Measurements from ENCODE around the gene SHCBP1L. TPM values are rescaled to one million over a fixed set of nuclear protein-coding genes. Genes with fewer than 3 reads are reported as not detected.

The SHCBP1L gene
- total and polyA plus RNA-seq, 9 of the 15 experiments (the other 6 are each of a cell fraction or from before 2014, with no cell fraction given), result not detected

DNA sequence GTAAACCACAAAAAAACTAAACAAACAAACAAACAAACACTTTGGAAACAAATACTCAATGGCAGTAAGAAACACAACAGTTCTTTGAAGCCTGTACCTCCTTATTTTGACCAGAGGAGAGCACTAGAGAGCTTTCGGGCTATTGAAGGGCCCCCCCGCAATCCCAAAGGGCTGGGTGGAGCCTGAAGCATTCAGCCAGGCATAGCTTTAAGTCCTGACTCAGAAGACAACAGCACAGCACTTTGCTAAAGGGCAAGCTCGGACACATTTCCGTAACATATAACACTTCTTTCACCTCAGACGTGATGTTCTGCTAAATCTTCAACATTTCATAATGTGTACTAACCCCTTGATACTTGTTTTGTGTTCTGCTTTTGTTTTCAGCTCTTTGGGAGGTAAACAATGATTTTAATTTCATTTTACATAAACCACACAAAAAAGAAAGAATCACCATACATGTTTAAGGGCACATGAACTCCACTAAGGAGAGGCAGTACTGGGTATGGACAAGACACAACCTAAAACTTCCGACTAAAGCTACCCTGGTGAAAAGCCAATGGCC, 9.7 kb upstream of the SHCBP1L start (continued):
- TF ChIP-seq MAFK (IDR thresholded peaks at IDR 0.05; ENCODE audit: low read length) (0 out of 2 replicates have a peak, but pooled peaks have one; percentile 50), MYC (IDR thresholded peaks at IDR 0.05; ENCODE audit: low read depth, low read length) (0 out of 2 replicates have a peak, but pooled peaks have one; percentile 15), MYC (CRISPR knock-in tag; IDR thresholded peaks at IDR 0.05; ENCODE audit: borderline replicate concordance, low read depth) (no peak), LCOR (CRISPR knock-in tag; IDR thresholded peaks at IDR 0.05) (no peak), BCLAF1 (IDR thresholded peaks at IDR 0.05; ENCODE audit: borderline replicate concordance in 1 of 2, control insufficient read depth in 1 of 2, low read depth in 2 of 2, low read length in 1 of 2) (no peak), HCFC1 (IDR thresholded peaks at IDR 0.05; ENCODE audit: low read depth, low read length) (peak; percentile 22; the same call in 1 of the 2 replicates), STAT5B (CRISPR knock-in tag; IDR thresholded peaks at IDR 0.05) (no peak), CHAMP1 (IDR thresholded peaks at IDR 0.05) (no peak), GTF2A2 (tag; IDR thresholded peaks at IDR 0.05) (no peak), PTRF (tag; IDR thresholded peaks at IDR 0.05) (no peak), RAD21 (CRISPR knock-in tag; conservative IDR thresholded peaks at IDR 0.05 in 1 of 2, IDR thresholded peaks at IDR 0.05 in 1 of 2) (peak; percentile 98 to 99), ZFP36 (IDR thresholded peaks at IDR 0.05; ENCODE audit: low read depth, low read length, partially characterized antibody) (peak; percentile 50), RB1 (IDR thresholded peaks at IDR 0.05; ENCODE audit: low read depth) (peak; percentile 45; the same call in 1 of the 2 replicates), SP1 (CRISPR knock-in tag; IDR thresholded peaks at IDR 0.05) (no peak), KDM1A (IDR thresholded peaks at IDR 0.05) (no peak), FOXK2 (conservative IDR thresholded peaks at IDR 0.05 in 1 of 2, IDR thresholded peaks at IDR 0.05 in 1 of 2; ENCODE audit: low read depth in 2 of 2) (peak; percentile 58 to 68; a peak in 3 of 4 replicates)
- TF ChIP-seq, protein P1, sequence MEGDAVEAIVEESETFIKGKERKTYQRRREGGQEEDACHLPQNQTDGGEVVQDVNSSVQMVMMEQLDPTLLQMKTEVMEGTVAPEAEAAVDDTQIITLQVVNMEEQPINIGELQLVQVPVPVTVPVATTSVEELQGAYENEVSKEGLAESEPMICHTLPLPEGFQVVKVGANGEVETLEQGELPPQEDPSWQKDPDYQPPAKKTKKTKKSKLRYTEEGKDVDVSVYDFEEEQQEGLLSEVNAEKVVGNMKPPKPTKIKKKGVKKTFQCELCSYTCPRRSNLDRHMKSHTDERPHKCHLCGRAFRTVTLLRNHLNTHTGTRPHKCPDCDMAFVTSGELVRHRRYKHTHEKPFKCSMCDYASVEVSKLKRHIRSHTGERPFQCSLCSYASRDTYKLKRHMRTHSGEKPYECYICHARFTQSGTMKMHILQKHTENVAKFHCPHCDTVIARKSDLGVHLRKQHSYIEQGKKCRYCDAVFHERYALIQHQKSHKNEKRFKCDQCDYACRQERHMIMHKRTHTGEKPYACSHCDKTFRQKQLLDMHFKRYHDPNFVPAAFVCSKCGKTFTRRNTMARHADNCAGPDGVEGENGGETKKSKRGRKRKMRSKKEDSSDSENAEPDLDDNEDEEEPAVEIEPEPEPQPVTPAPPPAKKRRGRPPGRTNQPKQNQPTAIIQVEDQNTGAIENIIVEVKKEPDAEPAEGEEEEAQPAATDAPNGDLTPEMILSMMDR (IDR thresholded peaks at IDR 0.05 in 2 of 3, conservative IDR thresholded peaks at IDR 0.05 in 1 of 3; ENCODE audit: insufficient read depth in 2 of 3, low read depth in 1 of 3, low read length in 3 of 3), result peak; percentile 91 to 98 (median 94)

Data from K562 (cell line).